Adrenal gland (tissue), 19 donors: ENCODE results near the gene SEBOX. TPM values are rescaled to one million over a fixed set of nuclear protein-coding genes. Genes with fewer than 3 reads are reported as not detected.

Experiments used
- DNase-seq, 7 donors: peaks; one replicate each; pipeline ENCODE4 v3.0.0-alpha.2; 2019 to 2020
- H3K27ac ChIP-seq, 5 donors: fragments of 200-600 bp; sonication (generic) in 4 of 5; 1 replicate in 3 of 5; 2 replicates in 2 of 5; pipeline versions ENCODE4 v1.5.1 to v1.8.0; 2016 to 2020; ENCODE audit warnings: mild to moderate bottlenecking in 1 of 5
- H3K27me3 ChIP-seq: fragments of 200-600 bp; 2 replicates; pipeline ENCODE4 v1.8.0; 2021
- H3K36me3 ChIP-seq, 2 donors: fragments of 200-600 bp; replicated peaks in 1 of 2; 1 replicate in 1 of 2; 2 replicates in 1 of 2; pipeline versions ENCODE4 v1.5.1 to v1.8.0; 2018 to 2022
- H3K4me1 ChIP-seq, 2 donors: fragments of 200-600 bp; replicated peaks in 1 of 2; 1 replicate in 1 of 2; 2 replicates in 1 of 2; pipeline versions ENCODE4 v1.5.1 to v1.8.0; 2018 to 2021
- H3K4me3 ChIP-seq, 4 donors: fragments of 200-600 bp; sonication (generic) in 3 of 4; one replicate each; pipeline ENCODE4 v1.5.1; 2016 to 2018
- H3K9me3 ChIP-seq, 3 donors: fragments of 200-600 bp; sonication (generic) in 1 of 3; replicated peaks in 1 of 3; 1 replicate in 2 of 3; 2 replicates in 1 of 3; pipeline versions ENCODE4 v1.5.1 to v1.8.0; 2016 to 2021
- CTCF ChIP-seq, 6 experiments: fragments of 450-650 bp in 4 of 6; fragments of 200-600 bp in 2 of 6; sonication (generic) in 1 of 6; IDR thresholded peaks; 1 replicate in 5 of 6; 2 replicates in 1 of 6; pipeline versions ENCODE4 v1.5.1 to v1.8.0; 2016 to 2021; ENCODE audit warnings: antibody characterized with exemption in 6 of 6, mild to moderate bottlenecking in 2 of 6, moderate library complexity in 1 of 6
- POLR2A ChIP-seq, 2 donors: fragments of 450-650 bp; IDR thresholded peaks; one replicate each; pipeline ENCODE4 v1.6.1; 2017; ENCODE audit warnings: antibody characterized with exemption in 2 of 2, mild to moderate bottlenecking in 2 of 2, moderate library complexity in 1 of 2
- WGBS, 4 donors: extraction: QIAGEN DNeasy Blood & Tissue Kit in 2 of 4; methylation state at CpG; one replicate each; pipeline versions ENCODE4 v1.1.5 to v1.1.7; 2013 to 2017; 5-methylcytosine and 5-hydroxymethylcytosine counted together
- intact Hi-C, 2 donors: fragments of 100-400 bp; cut with DNase I; formaldehyde crosslinking; loops; one replicate each; pipeline versions ENCODE4 v1.14.1 to v1.15.0; 2022 to 2023
- long read RNA-seq, 10 donors: library from polyadenylated mRNA in 3 of 10; unstranded in 2 of 10; stranded (forward) in 1 of 10; transcript quantifications; one replicate each; pipeline ENCODE4 v2.0.0 and lab custom pipeline, GENCODE V29; 2021 to 2026
- polyA plus RNA-seq, 3 donors: library from polyadenylated mRNA; stranded (reverse); fragments of 200-250 nt in 2 of 3; fragments of 350-450 nt in 1 of 3; fragmentation: Illumina TruSeq in 1 of 3; extraction: RNeasy Lipid Tissue Mini Kit (QIAGEN cat#74804) in 1 of 3; gene quantifications; one replicate each; pipeline ENCODE4 v1.2.3, GENCODE V29; 2013 to 2014
- total RNA-seq, 9 donors: library from RNA; depleted of rRNA in 4 of 9; stranded (reverse); fragments of >200 nt in 4 of 9; fragments of 120-200 nt in 1 of 9; fragmentation: NEBNext Ultra II Directional in 1 of 9; extraction: Animal tissue kit (Norgen Biotek cat#: 25700) in 1 of 9; gene quantifications; one replicate each; pipeline versions ENCODE4 v1.1.0 to v1.2.4, GENCODE V29; 2013 to 2023
- donor health status: healthy with polysubstance abuse.
- donor health status: Bipolar disorder and iron deficiency.
- donor health status: DM: yes; HTN: yes; CAD: no.
- donor health status: DM: no; HTN: no; CAD: no.
- donor health status: DM: no; HTN: no; CAD: no.
- donor health status: DM: yes; HTN: yes; CAD: no.

SEBOX gene
- total RNA-seq = not detected
- not detected for polyA plus RNA-seq
- long read RNA-seq, donor 1 = 0 reads
- long read RNA-seq, donor 2 = 0 reads
- long read RNA-seq, donor 3 = 0 reads
- long read RNA-seq, donor 4 = 0 reads
- long read RNA-seq, donor 5 = 0 reads
- long read RNA-seq, donor 6 = 0 reads
- long read RNA-seq, donor 7 = 0 reads
- long read RNA-seq, donor 8 = 0 reads
- long read RNA-seq, donor 9 = 0 reads
- long read RNA-seq, donor 10 = 0 reads

- Histone ChIP-seq H3K4me1 (peaks cover 5 to 6% of the 10 kb centered on the region in 2 donors), H3K27ac (no peak within 1 kb of the TSS), H3K27me3 (no peaks in the 10 kb centered on the region), H3K4me3 (no peak within 1 kb of the TSS), H3K9me3 (no peaks in the 10 kb centered on the region), H3K36me3 (peaks cover 0 to 47% of the 10 kb centered on the region in 2 donors)
- TF ChIP-seq POLR2A (IDR thresholded peaks at IDR 0.05) = no peak
- no peak for TF ChIP-seq CTCF (IDR thresholded peaks at IDR 0.05)
- WGBS, 4 donors = 89 to 94% (median 90%) methylated on average over 10 to 13 of the region's 13 CpGs
- no peak for DNase-seq
- intact Hi-C loops = no loop called here
Observed at GRCh38 chr17:28364665-28365363, at the start of gene SEBOX. Gene SEBOX (minus strand): TSS chr17:28365199. CDS start chr17:28365151, 48 bp downstream.

GRCh38 chr17:28413804-28414203 is 48.8 kb upstream of the SEBOX start:
- intact Hi-C loops = no loop called here
- H3K36me3 ChIP-seq = no peaks in the 10 kb centered on the region
- H3K4me3 ChIP-seq = no peak overlapping the region
- no peaks in the 10 kb centered on the region for H3K9me3 ChIP-seq
- no peak for DNase-seq
- H3K27me3 ChIP-seq = no peaks in the 10 kb centered on the region
- no peak overlapping the region for H3K27ac ChIP-seq
- WGBS, 4 donors = 52 to 65% (median 60%) methylated on average over 7 of the region's 7 CpGs
- H3K4me1 ChIP-seq = no peaks in the 10 kb centered on the region
- TF ChIP-seq POLR2A (IDR thresholded peaks at IDR 0.05) (no peak), CTCF (IDR thresholded peaks at IDR 0.05) (no peak)

- no peaks in the 10 kb centered on the region for H3K4me1 ChIP-seq
- 84 to 88% (median 86%) methylated on average over 3 of the region's 3 CpGs for WGBS, 4 donors
- no peaks in the 10 kb centered on the region for H3K9me3 ChIP-seq
- H3K4me3 ChIP-seq = no peak overlapping the region
- H3K36me3 ChIP-seq = no peaks in the 10 kb centered on the region
- no peak overlapping the region for H3K27ac ChIP-seq
- intact Hi-C loops = no loop called here
- TF ChIP-seq CTCF (IDR thresholded peaks at IDR 0.05) (no peak), POLR2A (IDR thresholded peaks at IDR 0.05) (no peak)
- DNase-seq = no peak
- H3K27me3 ChIP-seq = no peaks in the 10 kb centered on the region
Observed at GRCh38 chr17:28412099-28412498, 47.1 kb upstream of the SEBOX start.

GRCh38 chr17:28407974-28408306 is 42.9 kb upstream of the SEBOX start:
- no peak for TF ChIP-seq POLR2A (IDR thresholded peaks at IDR 0.05)
- TF ChIP-seq CTCF (IDR thresholded peaks at IDR 0.05) = no peak
- 88 to 100% (median 90%) methylated on average over 1 of the region's 1 CpG for WGBS, 4 donors
- Histone ChIP-seq H3K9me3 (no peaks in the 10 kb centered on the region), H3K36me3 (peaks cover 0 to under 1% of the 10 kb centered on the region in 2 donors), H3K4me1 (peaks cover 19 to 31% of the 10 kb centered on the region in 2 donors), H3K27me3 (no peaks in the 10 kb centered on the region), H3K4me3 (no peak overlapping the region), H3K27ac (no peak overlapping the region)
- intact Hi-C loops = loop anchor here in 1 of 2 donors (10.0 kb wide), 1 partner anchor 57 kb away; no protein-coding TSS in a partner anchor
- DNase-seq = no peak
